NCI-H748 treated with DMSO at 0.1 percent for 48 hours (cell line): Measurements from ENCODE around the gene TAC3.
"Not testable (repeated sequence)": the region's sequence is repeated elsewhere in the genome, so short reads cannot be mapped to it uniquely, and the experiment has no call there.

Experiments
- DNase-seq: peaks from one replicate; lab custom pipeline; 2025; lab: John Stamatoyannopoulos, UW

Gene TAC3

DNA sequence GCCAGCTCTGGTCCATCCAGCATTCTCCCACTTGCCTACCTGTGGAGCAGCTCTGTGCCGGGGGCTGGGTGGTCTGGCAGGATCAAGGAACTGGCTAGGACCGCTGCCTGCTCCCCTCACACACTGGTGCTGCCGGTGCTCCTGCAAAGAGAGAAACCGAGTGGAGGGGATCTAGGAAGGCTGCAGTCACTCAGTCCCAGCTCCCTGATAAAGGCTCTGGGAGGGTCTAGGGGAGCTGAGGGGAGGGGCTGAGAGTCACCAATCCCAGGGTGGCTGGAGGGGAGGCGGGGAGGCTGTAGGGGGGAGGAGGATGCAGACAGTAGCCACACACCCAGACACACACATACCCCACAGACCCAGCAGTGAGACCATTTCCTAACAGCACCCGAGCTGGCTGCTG lies at the start of gene TAC3:
TSS of gene TAC3 (minus strand) at position 182 of the 400 bp plus-strand sequence. CDS start 732 bp downstream, outside the sequence.
- DNase-seq: no peak

- DNase-seq: no peak
These were observed 47.8 kb upstream of the TAC3 start for GRCh38 chr12:57063991-57064685.

DNA sequence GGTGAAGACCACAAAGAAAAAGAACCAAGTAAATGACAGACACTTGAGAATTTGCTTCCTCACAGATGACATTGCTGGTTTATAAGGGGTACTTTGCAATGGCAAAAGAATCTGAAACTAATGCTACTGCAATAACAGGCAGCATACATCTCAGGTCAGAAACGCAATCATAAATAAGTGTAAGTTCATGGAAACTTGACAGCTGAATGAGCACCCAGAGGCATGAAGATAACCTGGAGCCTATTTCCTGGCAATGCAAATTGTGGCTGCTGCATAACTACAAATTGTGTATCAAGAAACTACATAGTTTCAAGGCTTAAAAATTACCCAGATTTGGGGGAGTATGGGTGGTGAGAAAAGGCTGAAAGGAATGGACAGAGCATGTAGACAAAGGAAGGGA lies 42.1 kb upstream of the TAC3 start:
- DNase-seq: no peak

DNA sequence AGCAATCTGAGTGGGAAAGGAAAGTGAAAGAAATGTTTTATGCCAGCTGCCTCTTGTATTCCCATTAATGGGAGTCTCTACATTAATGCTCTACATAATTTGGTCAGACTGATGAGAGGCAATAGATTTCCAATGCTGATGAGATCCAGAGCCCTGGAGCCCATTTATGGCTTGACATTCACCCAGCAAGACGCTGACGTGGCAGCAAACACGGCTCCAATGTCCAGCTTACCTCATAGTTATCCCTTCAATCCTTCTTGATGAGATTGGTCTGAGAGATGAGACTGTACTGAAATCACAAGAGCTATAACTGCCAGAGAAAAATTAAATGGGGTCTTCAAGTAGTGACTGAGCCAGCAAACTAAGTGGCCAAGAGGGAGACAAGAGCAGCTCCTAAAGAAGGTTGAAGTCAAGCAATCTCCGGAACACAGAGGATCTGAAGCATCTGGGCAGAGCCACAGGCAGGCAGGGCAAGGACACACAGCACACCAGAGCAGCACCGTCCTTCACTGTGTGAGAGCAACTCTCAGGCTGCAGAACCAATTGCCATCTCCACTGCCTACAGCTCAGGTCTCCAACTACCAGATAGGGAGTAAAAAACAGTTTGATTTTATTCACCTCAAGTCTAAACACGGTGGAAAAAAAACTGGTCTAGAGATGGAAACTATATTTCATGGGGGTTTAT lies 40.9 kb upstream of the TAC3 start:
- no peak for DNase-seq

DNA sequence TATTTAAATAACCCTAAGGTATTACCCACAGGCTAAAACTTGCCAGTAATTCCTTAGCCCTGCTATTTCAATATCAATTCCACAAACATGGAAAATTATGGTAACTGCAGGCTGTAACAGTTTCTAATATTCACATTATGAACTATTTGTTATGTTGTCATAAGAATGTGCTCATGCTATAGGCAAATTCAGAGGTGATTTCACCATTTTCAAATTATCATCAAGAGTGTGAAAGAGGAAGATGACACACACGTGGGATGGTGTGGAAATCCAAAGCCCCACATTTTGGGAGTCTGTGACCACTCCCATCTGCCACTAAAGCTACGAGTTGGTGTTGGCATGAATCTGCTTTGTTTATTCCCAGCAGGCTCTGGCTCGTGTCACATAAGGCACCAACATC lies 39.5 kb upstream of the TAC3 start:
- no peak for DNase-seq

- DNase-seq: not testable (repeated sequence)
These were observed 37.6 kb upstream of the TAC3 start for GRCh38 chr12:57053901-57054300.

- DNase-seq: not testable (repeated sequence)
These were observed 36.8 kb upstream of the TAC3 start for GRCh38 chr12:57053146-57053545.

DNA sequence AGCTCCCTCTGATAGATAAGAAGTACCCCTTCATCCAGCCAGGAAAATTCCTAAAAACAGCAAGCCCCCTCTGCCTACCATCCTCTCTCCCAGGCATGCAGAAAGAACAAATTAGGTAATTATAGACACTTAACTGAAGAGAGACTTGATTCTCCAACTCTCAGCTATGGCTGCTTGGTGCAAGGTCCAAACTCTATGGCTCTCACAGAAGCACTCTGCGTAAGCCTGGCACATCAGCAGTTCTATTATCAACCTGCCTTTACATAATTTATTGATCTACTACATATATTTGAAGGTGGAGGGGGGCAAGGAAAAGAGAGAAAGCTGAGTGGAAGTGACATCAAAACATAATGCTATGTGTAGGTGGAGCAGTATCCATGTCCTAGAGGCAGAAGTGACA lies 34.7 kb upstream of the TAC3 start:
- no peak for DNase-seq

DNA sequence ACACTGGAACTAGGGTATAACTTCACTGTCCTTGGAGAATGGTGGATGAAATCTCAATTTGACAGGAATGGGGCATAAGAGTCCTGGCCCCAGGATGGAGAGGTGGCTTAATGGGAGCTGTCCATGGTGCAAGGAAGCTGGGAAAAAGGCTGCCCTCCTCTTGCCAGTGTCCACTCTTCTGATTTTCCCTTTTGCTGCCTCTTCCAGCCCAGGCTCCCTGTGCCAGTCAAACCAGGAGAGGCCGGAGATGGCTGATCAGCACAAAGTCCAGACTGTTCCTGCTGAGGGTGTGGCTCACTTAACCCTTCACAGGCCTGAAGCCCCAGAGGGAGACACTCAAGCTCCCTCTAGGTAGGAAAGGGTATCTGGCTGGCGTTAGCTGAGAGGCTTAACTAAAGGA lies 33.6 kb upstream of the TAC3 start, which contains the start of gene MYO1A:
TSS of gene MYO1A (minus strand) at position 240 of the 400 bp plus-strand sequence. CDS start 1,806 bp downstream, outside the sequence.
- DNase-seq: no peak

DNA sequence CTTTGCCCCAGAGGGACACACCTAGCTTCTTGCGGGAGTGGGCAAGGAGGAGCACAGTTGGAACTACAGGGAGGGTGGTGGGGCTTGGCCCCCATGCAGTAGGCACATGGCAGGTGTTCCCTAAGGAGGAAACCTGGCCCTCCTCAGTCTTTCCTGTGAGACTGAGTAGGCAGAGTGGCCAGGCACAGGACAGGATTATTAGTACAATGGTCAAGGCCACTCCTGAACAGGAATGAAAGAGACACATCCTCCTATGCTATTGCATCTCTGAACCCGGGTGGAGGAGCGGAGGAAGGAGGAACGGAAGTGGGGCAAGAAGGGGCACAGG lies 32.8 kb upstream of the TAC3 start:
- DNase-seq: no peak

- DNase-seq: no peak
These were observed 32.2 kb upstream of the TAC3 start for GRCh38 chr12:57048423-57049118.

- DNase-seq: no peak
These were observed 31.7 kb upstream of the TAC3 start for GRCh38 chr12:57047981-57048380.

GRCh38 chr12:57046947-57047890 lies 30.9 kb upstream of the TAC3 start:
- no peak for DNase-seq

- DNase-seq: no peak
These were observed 29.9 kb upstream of the TAC3 start for GRCh38 chr12:57046086-57046791.

DNA sequence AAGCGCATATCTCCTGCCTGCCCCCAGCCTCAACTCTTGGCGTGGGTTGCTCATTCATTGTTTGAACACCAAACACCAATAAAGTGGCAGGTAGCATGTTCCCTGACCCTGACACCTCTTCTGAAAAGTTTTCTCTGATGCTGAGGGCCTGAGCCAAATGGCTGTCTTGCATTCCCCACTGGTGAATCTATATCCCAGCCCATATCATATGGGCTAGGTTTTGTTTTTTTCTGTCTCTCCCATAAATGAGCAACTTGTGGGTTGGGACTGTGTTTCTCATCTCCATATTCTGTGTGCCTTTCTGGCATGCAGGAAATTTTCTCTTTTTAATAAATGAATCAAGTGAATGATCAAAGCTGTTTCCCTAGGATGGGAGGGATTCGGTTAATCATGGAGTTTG lies 28.6 kb upstream of the TAC3 start:
- DNase-seq: no peak

DNA sequence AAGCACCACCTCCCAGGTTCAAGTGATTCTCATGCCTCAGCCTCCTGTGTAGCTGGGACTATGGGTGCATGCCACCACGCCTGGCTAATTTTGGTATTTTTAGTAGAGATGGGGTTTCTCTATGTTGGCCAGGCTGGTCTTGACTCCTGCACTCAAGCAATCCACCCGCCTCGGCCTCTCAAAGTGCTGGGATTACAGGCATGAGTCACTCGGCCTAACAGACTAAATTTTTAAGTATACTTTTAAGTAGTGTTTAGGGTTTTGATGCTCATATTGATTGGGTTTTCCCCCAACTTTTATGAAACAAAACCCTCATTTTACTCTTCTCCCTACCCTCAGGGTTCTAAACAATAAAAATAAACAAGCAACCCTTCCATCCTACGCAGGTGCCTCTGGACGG lies 28.1 kb upstream of the TAC3 start:
- DNase-seq: no peak

GRCh38 chr12:57042695-57043094 lies 26.4 kb upstream of the TAC3 start:
- DNase-seq: no peak

DNA sequence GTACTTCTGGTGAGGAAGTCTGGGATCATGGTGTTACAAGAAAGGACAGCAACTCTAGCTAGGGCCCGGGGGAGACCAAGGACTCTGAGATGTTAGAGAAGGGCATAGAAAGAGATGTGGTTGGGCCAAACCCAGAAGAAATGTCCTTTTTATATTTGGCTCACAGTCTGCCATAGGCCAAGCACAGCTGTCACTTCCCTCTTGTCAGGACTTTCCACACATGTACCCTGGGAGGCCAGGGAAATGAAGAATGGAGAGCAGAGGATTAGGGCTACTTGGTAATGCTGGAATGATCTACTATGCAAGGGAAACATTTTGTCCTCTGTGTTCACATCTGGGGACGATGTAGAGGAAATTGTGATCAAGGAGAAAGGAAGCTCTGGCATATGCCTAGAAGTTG lies 24.4 kb upstream of the TAC3 start:
- DNase-seq: no peak

DNA sequence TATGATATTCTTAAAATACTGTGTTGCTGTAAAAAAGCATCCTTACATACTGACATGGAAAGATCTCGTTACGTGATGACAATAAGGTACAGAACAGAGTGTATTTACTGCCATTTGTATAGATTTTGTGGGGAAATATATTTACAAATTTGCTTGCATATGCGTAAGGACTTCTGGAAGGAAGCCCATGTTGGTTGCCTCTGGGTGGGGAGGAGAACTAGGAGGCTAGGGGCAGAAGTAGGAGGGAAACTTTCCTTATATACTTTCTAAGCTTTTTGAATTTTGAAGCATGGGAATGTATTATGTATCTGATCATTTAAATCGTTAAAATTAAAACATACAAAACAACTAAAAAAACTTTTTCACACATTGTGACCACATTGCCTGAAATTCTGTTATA lies 23.9 kb upstream of the TAC3 start:
- no peak for DNase-seq

DNA sequence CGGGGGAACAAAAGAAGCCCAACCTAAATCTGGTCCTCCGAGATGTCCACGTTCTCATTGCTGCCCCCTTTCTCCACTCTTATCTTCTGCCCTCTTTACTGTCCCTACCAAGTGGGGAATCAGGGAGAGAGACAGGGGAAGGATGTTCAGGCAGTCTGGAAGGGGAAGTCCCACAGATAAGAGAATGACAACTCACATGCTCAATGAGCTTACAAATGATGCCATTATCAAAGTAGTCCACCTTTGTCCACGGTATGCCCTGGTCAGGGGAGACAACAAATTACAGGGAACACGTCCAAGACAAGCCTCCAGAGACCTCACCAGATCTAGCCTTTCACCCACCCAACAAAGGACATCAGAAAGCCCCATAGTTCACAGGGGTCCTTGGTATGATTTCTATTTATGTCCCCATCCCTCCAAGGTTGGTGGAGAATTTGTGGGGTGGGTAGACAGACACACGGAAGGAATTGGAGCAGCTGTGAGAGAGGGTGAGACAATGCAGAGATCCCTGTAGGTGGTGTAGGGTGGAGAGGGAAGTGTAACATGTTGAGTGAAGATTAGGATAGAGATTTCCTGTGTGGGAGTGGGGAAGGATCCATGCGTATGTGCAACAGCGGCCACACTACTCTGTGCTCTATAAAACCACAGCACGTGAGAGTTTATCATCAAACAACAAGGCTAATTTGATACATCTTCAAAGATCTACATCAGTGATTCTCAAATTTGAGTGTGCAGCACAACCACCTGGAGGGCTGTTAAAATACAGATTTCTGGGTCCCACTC lies 22.9 kb upstream of the TAC3 start:
- no peak for DNase-seq

DNA sequence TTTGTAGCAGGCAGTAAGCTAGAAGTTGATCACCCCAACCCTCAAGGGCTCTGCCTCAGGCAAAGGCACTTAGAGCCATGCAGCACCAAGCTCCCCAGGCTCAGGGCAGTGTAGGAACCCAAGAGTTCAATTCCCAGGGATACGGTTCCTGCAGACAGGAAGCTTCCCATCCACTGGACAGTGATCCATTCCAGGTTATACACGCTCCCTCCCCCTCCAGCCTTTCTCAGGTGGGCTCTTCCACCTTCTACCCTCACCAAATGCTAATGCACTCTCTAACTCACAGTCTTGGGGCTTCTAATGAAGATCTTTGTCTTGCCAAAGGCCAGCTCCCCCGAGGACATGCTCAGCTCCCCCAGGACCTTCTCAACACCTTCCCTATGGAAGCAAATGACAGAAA lies 20.9 kb upstream of the TAC3 start:
- no peak for DNase-seq
